HG02870 (cell line): Measurements from ENCODE around the gene TARDBP.
"Not testable (repeated sequence)": the region's sequence is repeated elsewhere in the genome, so short reads cannot be mapped to it uniquely, and the experiment has no call there.

Experiments
- ATAC-seq: cut with Tn5 transposase; IDR thresholded peaks from one replicate; pipeline ENCODE4 v1.9.1; 2021; ENCODE audit warnings: mild to moderate bottlenecking, moderate library complexity; ENCODE audit not compliant: unreplicated experiment

Gene TARDBP

DNA sequence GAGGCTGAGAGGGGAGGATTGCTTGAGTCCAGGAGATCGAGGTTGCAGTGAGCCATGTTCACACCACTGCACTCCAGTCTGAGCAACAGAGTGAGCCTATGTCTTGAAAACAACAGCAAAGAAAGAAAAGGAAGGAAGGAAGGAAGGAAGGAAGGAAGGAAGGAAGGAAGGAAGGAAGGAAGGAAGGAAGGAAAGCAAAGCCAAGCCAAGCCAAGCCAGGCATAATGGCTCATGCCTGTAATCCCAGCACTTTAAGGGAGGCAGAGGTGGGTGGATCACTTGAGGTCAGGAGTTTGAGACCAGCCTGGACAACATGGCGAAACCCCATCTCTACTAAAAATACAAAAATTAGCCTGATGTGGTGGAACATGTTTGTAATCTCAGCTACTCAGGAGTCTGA is 20.4 kb upstream of the TARDBP start:
- not testable (repeated sequence) for ATAC-seq

DNA sequence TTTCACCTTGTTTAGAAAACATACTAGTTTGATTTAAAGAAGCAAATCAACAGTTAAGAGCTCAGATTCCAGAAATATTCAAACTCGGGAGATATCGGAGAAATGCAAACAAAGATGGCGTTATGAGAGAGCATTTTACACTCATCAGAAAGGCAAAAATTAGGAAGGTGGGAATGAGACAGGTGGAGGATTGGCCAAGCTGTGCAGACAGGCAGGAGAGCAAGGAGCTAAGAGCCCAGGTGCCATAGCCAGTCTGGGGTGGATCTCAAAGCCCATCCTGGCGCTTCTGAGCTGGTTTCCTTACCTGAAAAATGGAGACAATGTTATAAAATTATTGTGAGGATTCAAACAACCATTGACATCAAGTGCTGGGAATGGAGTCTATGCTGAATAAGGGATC is 19.6 kb upstream of the TARDBP start:
- ATAC-seq, result no peak

GRCh38 chr1:10996100-10996499 is 16.4 kb upstream of the TARDBP start:
- ATAC-seq, result no peak

DNA sequence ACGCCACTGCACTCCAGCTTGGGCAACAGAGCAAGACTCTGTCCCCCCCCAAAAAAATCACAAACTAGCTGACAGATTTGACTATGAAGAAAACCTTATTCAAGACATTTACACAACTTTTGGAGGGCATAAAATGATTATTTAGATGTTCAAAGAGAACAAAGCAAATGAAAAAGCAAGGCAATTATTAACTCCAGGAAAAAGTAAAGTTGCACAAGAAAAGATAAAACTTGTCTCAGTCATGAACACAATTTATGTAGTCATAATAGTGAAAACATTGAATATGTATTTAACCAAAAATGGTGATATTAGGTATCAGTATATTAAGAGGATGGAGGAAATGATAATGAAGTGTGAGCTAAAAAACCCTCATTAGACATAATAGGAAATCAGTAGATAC is 11.9 kb upstream of the TARDBP start:
- ATAC-seq, result no peak

GRCh38 chr1:11013160-11013531 is 692 bp downstream of the TARDBP start:
- no peak for ATAC-seq

- ATAC-seq, result not testable (repeated sequence)
Measured at GRCh38 chr1:11019358-11019757, 6.9 kb downstream of the TARDBP start.

GRCh38 chr1:11019971-11020370 is 7.5 kb downstream of the TARDBP start:
- ATAC-seq, result no peak

- ATAC-seq, result no peak
Measured at GRCh38 chr1:11023201-11023600, 10.7 kb downstream of the TARDBP start.

DNA sequence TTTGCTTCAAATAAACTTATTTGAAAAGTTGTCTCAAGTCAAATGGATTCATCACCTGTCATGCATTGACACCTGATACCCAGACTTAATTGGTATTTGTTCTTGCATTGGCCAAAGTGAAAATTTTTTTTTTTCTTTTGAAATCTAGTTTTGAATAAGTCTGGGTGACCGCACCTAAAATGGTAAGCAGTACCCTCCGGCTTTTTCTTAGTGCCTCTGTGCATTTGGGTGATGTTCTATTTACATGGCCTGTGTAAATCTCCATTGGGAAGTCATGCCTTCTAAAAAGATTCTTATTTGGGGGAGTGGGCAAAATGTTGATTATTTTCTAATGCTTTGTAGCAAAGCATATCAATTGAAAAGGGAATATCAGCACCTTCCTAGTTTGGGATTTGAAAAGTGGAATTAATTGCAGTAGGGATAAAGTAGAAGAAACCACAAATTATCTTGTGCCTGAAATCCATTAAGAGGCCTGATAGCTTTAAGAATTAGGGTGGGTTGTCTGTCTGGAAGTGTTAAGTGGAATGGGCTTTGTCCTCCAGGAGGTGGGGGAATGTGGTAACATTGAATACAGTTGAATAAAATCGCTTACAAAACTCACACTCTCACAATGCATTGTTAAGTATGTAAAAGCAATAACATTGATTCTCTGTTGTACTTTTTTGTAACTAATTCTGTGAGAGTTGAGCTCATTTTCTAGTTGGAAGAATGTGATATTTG is 11.9 kb downstream of the TARDBP start:
- ATAC-seq, result no peak

DNA sequence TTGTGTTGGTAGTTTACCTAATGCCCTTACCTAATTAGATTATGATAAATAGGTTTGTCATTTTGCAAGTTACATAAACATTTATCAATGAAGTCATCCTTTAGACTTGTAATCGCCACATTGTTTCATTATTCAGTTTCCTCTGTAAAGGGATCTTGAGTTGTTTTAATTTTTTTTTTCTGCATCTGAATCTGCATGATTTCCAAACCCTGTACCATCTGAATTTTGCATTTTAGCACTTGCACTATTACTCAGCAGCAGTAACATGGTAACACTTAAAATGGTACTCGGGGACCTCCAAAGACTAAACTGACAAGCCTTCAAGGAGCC is 12.4 kb downstream of the TARDBP start:
- ATAC-seq, result no peak

DNA sequence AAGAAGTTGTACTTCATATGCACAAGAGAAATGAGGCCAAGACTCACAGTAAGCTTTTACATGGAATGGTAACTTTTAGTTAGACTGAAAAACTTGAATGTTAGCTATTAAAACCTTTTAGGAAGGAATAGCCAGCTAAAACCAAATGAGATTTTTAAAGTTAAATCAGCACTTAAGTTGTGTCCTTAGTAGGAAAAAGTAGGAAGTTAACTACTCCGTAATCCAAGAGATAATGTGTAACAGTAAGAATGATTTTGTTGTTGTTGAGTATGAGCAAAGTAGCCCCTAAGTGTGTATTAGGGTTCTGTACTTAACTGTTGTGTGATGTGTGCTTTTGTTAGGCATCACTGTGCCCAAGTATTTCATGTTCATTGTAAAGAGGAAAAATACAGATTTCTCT is 13.2 kb downstream of the TARDBP start:
- no peak for ATAC-seq

- no peak for ATAC-seq
Measured at GRCh38 chr1:11026052-11026451, 13.6 kb downstream of the TARDBP start.

GRCh38 chr1:11026903-11027302 is 14.4 kb downstream of the TARDBP start:
- ATAC-seq, result no peak

DNA sequence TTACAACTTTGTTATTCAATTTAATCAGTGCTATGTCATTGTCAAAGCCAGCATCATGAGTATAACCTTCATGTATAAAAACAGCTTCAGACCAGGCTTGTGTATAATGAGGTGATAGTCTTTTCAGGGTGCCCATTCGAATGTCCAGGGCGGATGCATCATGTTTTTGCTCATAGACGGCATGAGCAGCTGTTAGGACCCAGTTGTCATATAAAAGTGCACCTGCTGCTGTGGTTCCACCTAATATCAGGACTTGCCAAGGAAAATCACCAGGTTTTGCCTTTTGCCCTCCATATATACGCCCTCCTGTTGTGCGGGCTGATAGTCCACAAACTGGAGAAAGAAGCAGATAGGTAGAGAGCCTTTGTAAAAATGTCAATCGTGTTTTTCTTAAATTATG is 14.9 kb downstream of the TARDBP start:
- no peak for ATAC-seq

- ATAC-seq, result no peak
Measured at GRCh38 chr1:11028018-11028417, 15.6 kb downstream of the TARDBP start.

DNA sequence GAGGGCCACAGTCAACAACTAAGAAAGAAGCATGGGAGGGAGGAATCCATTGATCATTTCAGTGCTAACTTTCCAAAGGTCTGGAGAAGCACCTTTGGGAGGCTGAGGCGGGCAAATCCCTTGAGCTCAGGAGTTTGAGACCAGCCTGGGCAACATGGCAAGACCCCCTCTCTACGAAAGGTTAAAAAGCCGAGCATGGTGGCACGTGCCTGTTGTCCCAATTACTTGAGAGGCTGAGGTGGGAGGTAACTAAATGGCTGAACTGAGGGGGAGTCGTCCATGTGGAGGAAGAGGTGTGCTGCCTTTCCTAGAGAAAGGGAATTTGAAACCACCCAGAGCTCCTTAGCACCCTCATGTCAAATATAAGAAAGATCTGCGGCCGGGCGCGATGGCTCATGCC is 18.4 kb downstream of the TARDBP start:
- ATAC-seq, result no peak

DNA sequence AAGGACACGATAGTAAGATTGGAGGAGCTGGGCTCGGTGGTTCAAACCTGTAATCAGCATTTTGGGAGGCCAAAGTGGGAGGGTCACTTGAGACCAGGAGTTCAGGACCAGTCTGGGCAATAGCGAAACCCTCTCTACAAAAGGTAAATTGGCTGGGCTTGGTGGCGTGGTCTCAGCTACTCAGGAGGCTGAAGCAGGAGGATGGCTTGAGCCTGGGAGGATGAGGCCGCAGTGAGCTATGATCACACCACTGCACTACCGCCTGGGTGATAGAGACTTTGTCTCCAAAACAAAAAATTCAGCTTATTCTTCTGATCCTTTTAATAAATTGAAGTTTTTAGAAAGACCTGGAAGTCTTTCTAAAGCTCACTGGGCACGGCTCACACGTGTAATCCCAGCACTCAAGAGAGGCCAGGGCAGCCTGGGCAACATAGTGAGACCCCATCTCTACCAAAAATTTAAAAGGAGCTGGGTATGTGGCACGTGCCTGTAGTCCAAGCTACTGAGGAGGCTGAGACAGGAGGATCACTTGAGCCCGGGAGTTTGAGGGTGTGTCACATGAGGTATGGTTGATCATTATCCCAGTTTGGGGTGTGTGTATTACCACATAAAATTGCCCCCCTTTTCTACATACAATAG is 19.3 kb downstream of the TARDBP start:
- ATAC-seq, result no peak

GRCh38 chr1:11037019-11037739 is 24.7 kb downstream of the TARDBP start:
- not testable (repeated sequence) for ATAC-seq

DNA sequence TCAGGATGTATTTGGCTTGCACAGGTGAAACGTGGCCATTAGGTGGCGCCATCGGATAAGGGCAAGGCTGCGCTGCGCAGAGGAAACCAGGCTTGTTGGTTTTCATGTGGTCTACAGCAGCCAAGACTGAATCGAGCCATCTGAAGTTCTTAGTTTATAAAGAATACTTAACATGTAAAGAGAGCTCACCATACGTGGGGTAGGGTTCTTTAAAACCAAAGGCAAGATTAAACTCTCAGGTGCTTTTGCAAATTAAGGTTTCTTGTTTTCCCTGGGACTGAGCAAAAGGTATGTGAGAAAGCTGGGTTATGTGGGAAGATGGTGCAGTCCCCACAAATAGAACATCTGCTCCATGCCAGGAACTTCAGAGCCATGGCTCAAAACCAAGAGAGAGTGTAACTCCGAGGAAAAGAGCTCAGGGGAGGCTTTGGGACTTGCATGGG is 25.3 kb downstream of the TARDBP start:
- no peak for ATAC-seq

DNA sequence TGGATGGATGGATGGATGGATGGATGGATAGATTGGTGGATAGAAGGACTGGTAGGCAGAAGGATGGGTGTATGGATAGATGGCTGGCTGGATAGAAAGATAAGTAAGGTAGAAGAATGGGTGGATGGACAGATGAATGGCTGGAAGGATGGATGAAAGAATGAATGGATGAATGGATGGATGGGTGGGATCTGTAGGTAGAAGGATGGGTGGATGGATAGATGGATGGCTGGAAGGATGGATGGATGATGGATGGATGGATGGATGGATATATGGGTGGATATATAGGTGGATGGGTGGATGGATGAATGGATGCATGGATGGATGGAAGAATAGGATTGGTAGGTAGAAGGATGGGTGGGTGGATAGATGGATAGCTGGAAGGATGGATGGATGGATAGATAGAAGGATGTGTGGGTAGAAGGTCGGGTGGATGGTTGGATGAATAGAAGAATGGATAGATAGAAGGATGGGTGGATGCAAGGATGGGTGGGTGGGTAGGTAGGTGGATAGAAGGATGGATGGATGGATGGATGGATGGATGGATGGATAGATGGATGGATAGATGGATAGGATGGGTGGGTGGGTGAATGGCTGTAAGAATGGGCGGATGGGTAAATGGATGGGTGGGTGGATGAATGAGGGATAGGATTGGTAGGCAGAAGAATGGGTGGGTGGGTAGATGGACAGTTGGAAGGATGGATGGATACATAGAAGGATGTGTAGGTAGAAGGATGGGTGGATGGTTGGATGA is 27.1 kb downstream of the TARDBP start:
- ATAC-seq, result no peak

GRCh38 chr1:11040105-11040429 is 27.6 kb downstream of the TARDBP start:
- not testable (repeated sequence) for ATAC-seq

- ATAC-seq, result no peak
Measured at GRCh38 chr1:11041048-11041447, 28.6 kb downstream of the TARDBP start.
